Epithelial cell of prostate (primary cell): ENCODE data around the gene HPD.

Experiments used
- DNase-seq: peaks from one replicate; pipeline ENCODE4 v3.0.0-alpha.2; 2011; ENCODE audit warnings: low read depth, low spot score
- H3K27ac ChIP-seq: fragments of 450-650 bp; 2 replicates; pipeline ENCODE4 v1.5.1; 2017; ENCODE audit warnings: mild to moderate bottlenecking

Gene HPD

DNA sequence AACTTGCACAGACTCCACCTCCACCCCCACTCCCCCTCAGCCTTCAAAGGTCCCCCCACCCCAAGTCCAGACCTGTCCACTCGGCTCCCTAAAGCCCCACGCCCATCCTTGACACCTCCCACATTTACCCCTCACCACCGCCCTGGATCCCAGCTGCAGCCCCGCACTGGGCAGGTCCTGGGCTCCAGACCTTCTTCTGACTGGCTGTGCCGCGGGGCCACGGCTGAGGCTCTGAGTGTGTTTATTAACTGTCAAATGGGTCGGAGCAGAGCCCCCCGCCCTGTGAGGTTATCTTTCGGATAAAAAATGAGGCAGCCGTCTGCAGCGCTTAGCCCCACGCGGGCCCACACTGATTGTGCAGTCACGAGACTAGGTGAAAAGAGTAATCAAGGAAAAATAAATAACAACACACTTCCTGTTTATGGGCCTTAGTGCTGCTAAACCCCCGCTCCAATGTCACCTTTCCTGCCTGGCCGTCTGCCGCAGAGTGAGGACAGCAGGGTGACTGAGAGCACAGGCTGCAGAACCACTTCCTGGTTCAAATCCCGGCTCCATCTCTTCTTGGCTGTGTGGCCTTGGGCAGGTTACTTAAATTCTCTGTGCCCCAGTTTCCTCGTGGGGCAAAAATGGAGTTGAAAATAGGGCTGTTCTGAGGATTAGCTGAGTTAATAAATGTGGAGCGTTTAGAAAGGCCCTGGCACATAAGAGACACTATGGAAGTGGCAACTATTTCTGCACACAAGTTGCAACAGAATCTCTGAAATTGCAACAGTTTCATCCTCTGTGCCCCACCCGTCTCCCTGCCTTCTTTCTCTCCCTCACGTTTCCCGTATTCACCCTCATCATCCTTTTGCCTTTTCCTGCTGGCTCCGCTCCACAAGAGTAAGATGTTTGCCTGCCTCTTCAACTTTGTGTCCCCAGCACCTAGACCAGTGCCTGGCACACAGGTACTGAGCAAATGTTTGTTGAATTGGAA, 45.5 kb downstream of the HPD start:
- DNase-seq, result no peak
- peak overlapping the region; percentile 41 for H3K27ac ChIP-seq

DNA sequence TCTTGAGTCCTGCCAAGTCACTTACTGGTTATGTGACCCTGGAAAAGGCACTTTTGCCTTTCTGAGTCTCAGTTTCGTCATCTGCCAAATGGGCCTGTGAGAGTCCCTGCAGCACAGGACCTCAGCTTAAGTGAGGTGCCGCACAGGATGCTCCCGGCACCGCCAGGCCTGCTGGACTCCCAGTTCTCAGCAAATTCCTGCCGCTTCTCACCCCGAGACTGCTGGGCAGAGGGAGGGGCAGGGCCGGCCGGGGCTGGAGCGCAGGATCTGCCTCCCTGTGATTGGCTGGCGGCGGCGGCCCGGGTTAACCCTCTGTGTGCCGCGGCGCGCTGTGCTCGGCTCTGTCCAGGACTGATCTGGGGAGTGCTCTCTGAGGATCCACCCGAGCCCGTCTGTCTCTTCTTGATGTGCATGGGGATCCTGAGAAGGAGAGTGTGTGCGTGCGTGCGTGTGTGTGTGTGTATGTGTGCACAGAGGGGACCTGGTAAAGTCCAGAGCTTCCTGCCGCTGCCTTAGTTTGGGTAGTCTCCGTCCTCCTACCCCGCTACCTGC, 46.3 kb downstream of the HPD start:
- peak overlapping the region; percentile 41 for H3K27ac ChIP-seq
- no peak for DNase-seq

GRCh38 chr12:121811434-121812319, 47.0 kb downstream of the HPD start:
- no peak for DNase-seq

DNA sequence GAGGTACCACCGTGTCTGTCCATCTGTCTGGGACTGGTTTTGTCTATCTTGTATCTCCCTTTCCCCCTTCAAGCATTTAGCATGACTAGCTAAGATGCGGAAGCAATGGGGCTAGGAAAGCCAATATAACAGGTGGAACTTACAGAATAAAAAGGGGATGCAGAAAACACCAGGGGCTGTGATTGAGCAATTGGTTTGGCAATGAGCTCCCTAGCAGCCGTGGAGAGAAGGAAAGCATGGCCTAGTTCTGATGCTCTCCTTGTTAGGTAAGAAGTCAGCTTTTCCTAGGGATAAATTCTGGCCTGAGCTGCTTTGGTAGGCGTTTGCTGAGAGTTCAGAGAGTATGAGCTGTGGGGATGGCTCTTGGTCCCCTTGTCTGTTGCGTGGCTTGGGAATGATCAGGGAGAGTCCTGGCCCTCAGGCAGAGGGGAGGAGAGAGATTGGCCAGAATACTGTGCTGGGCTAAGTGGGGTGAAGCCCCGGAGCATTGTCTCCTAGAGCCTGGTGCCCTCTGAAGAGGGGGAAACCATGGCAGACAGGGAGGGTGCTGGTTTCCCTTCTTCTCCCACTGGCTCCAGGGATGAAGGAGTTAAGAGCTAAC, 47.7 kb downstream of the HPD start:
- no peak overlapping the region for H3K27ac ChIP-seq
- DNase-seq, result no peak

More at GRCh38 chr12:121811434-121812319, 47.0 kb downstream of the HPD start:
- peak overlapping the region; percentile 41 for H3K27ac ChIP-seq

DNA sequence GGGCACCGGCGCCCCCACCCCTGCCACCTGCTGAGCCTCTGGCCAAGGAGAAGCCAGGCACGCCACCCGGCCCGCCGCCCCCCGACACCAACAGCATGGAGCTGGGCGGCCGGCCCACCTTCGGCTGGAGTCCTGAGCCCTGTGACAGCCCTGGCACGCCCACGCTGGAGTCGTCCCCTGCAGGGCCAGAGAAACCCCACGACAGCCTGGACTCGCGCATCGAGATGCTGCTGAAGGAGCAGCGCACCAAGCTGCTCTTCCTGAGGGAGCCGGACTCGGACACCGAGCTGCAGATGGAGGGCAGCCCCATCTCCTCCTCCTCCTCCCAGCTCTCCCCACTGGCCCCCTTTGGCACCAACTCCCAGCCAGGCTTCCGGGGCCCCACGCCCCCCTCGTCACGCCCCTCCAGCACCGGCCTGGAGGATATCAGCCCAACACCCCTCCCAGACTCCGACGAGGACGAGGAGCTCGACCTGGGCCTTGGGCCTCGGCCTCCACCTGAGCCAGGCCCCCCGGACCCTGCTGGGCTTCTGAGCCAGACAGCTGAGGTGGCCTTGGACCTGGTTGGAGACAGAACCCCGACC, 48.3 kb downstream of the HPD start:
- no peak overlapping the region for H3K27ac ChIP-seq
- DNase-seq, result no peak

- no peak overlapping the region for H3K27ac ChIP-seq
- no peak for DNase-seq
These were observed 48.9 kb downstream of the HPD start for GRCh38 chr12:121809712-121810116.

- H3K27ac ChIP-seq, result no peak overlapping the region
- no peak for DNase-seq
These were observed 50.0 kb downstream of the HPD start for GRCh38 chr12:121808623-121809022.

DNA sequence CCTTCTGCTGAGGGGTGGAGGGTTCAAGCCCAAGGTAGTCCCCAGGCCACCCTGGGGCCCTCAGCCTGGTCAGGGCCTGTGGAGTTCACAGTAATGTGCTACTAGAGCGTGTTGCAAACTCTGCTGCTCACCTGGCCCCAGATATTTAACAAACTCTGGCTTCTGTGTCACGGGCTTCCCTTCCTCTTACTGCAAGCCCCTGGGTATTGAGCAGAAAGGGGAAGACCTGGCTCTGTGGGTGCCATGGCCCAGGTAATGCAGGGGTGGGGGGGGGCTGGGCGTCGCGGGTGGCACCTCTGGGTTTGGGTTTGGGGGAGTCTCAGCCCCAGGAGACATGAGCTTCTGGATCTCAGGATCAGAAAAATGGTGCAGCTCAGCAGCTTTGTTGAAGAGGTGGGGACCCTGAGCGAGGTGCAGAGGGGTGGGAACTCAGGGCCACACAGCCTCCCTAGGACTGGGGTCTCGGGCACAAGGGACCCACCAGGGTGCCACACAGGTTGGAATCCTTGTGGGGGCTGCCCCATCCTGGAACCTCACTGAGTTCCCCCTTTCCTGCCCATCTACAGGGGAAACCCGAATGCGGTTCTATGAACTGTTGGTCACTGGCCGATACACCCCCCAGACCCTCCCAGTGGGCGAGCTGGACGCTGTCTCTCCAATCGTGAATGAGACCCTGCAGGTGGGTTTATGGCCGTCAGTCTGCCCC, 50.9 kb downstream of the HPD start:
- no peak for DNase-seq
- H3K27ac ChIP-seq, result no peak overlapping the region

GRCh38 chr12:121806546-121807423, 51.9 kb downstream of the HPD start:
- DNase-seq, result no peak
- H3K27ac ChIP-seq, result no peak overlapping the region

DNA sequence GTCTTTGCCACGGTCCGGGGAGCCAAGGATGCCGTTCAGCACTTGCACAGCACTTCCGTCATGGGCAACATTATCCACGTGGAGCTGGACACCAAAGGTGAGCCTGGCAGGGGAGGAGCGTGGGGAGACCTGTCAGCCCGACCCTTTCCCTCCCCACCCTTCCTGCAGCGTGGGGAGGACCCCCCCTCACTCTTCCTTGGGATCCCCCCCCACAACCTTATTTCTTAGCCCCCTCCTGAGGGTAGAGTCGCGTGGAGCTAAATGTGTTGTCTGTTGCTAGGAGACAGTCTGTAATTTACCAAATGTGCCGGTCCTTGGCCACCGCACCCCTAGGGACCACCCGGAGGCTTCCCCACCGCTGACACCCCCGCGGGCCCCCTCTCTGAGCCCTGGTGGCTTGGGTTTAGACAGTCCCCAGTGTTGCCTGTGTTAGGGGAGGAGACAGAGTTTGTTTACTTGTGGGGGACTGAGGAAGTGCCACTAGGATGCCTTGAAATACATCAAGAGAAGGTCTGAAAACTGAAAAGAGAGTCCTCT, 52.6 kb downstream of the HPD start:
- no peak for DNase-seq
- H3K27ac ChIP-seq, result peak overlapping the region; percentile 100

- DNase-seq, result no peak
- H3K27ac ChIP-seq, result peak overlapping the region; percentile 100
These were observed 53.3 kb downstream of the HPD start for GRCh38 chr12:121805171-121806008.

GRCh38 chr12:121804417-121805111, 54.1 kb downstream of the HPD start:
- no peak for DNase-seq

GRCh38 chr12:121803861-121804416, 54.7 kb downstream of the HPD start, which contains the start of gene SETD1B:
TSS of gene SETD1B (plus strand) at chr12:121804009. CDS start at chr12:121804738, 729 bp downstream.
- peak within 1 kb of the TSS; percentile 100 for H3K27ac ChIP-seq
- DNase-seq, result no peak

More at GRCh38 chr12:121804417-121805111, 54.1 kb downstream of the HPD start:
- H3K27ac ChIP-seq, result peak overlapping the region; percentile 100

DNA sequence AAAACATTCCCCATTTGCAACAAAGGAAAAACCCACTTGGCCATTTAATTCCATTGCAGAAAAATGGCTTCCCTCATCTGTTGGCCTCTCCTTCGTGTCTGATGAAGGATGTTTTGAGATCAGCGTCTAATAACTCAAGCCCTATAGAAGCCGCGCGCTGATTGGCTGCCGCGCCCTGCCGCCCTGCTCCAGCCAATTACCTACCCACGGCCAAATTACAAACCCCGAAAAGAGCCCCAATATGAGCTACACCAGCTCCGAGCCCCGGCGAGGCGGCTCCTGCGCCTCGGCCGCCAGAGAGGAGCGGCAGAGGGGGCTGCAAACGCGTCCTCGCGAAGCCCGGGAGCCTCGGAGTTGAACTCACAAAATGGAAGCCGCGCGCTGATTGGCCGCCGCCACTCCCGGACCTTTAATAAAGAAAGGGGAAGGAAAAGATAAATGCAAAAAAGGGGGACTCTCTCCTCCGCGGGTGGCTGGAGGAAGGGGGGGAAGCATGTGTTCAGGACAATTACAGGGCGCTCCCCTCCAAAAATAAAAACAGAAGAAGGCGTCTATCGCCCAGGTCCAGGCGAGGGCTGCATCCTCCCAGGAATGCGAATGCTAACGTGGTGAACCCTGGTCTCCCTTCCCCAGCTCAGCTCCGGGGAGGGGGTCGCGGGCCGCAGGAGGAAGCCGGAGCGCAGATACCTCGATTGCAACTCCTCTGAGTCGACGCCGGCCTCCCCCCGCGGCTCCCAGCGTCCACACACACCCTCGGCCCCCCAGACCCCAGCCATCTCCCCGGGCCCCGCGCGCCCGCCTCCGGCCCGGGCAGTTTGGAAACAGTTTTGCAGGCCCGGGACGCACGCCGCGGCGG, 55.6 kb downstream of the HPD start:
- peak overlapping the region; percentile 100 for H3K27ac ChIP-seq
- peak; percentile 75 for DNase-seq

DNA sequence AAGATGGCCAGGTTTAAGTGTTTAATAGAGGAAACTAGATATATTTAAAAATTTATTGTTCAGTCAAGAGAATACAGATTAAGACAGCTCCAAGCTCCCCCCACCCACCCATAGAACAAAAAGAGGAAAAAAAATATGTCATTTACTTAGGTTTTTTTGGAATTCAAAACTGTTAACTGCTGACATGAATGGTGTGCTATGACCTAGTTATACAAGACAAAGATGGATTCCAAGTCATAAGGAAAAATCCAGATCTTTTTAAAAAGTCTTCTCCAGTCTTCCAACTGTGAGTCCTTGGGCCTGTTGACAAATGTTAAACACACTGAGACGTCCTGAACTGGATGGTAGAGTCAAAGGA, 56.2 kb downstream of the HPD start:
- no peak for DNase-seq
- H3K27ac ChIP-seq, result peak overlapping the region; percentile 100
